Measurements from ENCODE around the gene LRFN5. TPM values are rescaled to one million over a fixed set of nuclear protein-coding genes. Genes with fewer than 3 reads are reported as not detected.

Gene LRFN5
- total RNA-seq, 1 experiment from 2014 or later: 15.8 TPM

- TF ChIP-seq AFF4 (CRISPR knock-in tag; IDR thresholded peaks at IDR 0.05; ENCODE audit: borderline replicate concordance) (no peak), STAT6 (CRISPR knock-in tag; conservative IDR thresholded peaks at IDR 0.05; ENCODE audit: low read depth) (no peak), CBFB (CRISPR knock-in tag; IDR thresholded peaks at IDR 0.05; ENCODE audit: low read depth) (no peak), TP53 (CRISPR knock-in tag; IDR thresholded peaks at IDR 0.05) (no peak), TCF7 (CRISPR knock-in tag; IDR thresholded peaks at IDR 0.05; ENCODE audit: low read depth) (no peak), ZBTB43 (CRISPR knock-in tag; IDR thresholded peaks at IDR 0.05) (no peak), NR1H2 (CRISPR knock-in tag; IDR thresholded peaks at IDR 0.05) (no peak), ZNF425 (CRISPR knock-in tag; conservative IDR thresholded peaks at IDR 0.05) (no peak)
- TF ChIP-seq, protein P1, sequence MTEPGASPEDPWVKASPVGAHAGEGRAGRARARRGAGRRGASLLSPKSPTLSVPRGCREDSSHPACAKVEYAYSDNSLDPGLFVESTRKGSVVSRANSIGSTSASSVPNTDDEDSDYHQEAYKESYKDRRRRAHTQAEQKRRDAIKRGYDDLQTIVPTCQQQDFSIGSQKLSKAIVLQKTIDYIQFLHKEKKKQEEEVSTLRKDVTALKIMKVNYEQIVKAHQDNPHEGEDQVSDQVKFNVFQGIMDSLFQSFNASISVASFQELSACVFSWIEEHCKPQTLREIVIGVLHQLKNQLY (CRISPR knock-in tag; IDR thresholded peaks at IDR 0.05): no peak
Measured at GRCh38 chr14:41642789-41643188, 36.1 kb downstream of the LRFN5 start (continued).

DNA sequence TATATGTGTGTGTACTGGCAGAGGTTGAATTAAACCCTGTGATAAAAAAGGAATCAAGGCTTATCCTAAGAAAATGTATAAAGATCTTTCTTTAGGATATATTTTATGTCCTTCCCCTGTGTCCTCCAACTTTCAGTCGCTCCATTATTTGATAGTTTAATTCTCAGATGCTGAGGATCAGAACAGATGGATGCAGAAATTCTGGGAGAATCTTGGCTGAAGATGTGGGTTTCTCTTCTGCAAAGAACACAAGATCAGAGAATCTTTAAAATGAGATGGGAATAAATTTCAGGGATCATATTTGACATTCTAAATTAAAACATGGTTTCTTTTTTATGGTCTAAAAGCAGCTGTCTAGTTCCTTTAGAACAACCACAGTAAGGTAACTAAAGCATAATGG is 37.9 kb downstream of the LRFN5 start:
- Mint-ChIP-seq H3K27ac (no peak overlapping the region), H3K36me3 (no peaks in the 10 kb centered on the region), H3K4me3 (no peak overlapping the region), H3K4me1 (peaks cover 22% of the 10 kb centered on the region), H3K27me3 (ENCODE audit: low read depth) (no peaks in the 10 kb centered on the region), H3K9me3 (no peaks in the 10 kb centered on the region)
- no peak for DNase-seq (ENCODE audit: low spot score)
- ATAC-seq: no peak
- CTCF ChIA-PET: no interaction called here
- POLR2A ChIA-PET: no interaction called here
- TF ChIP-seq USF1 (CRISPR knock-in tag; IDR thresholded peaks at IDR 0.05) (no peak), ZBTB21 (CRISPR knock-in tag; IDR thresholded peaks at IDR 0.05; ENCODE audit: borderline replicate concordance) (no peak), NR3C1 (CRISPR knock-in tag; conservative IDR thresholded peaks at IDR 0.05; ENCODE audit: low read depth) (no peak), FOXJ3 (CRISPR knock-in tag; IDR thresholded peaks at IDR 0.05; ENCODE audit: borderline replicate concordance) (no peak), AFF4 (CRISPR knock-in tag; IDR thresholded peaks at IDR 0.05; ENCODE audit: borderline replicate concordance) (no peak), SMAD4 (CRISPR knock-in tag; IDR thresholded peaks at IDR 0.05) (no peak), GRHL2 (CRISPR knock-in tag; IDR thresholded peaks at IDR 0.05; ENCODE audit: insufficient replicate concordance, severe bottlenecking) (no peak), CDX4 (CRISPR knock-in tag; IDR thresholded peaks at IDR 0.05; ENCODE audit: borderline replicate concordance) (no peak), FOXK1 (CRISPR knock-in tag; IDR thresholded peaks at IDR 0.05) (no peak), IRF2 (CRISPR knock-in tag; IDR thresholded peaks at IDR 0.05; ENCODE audit: borderline replicate concordance, low read depth) (no peak), HMGA2 (CRISPR knock-in tag; IDR thresholded peaks at IDR 0.05) (no peak)
